ENCODE measurements around the gene PAQR3. TPM values are rescaled to one million over a fixed set of nuclear protein-coding genes. Genes with fewer than 3 reads are reported as not detected.
"Not testable (repeated sequence)": the region's sequence is repeated elsewhere in the genome, so short reads cannot be mapped to it uniquely, and the experiment has no call there.

Gene PAQR3
- total and polyA plus RNA-seq, 2 of the 8 experiments (the other 6 are each of a cell fraction or from before 2014, with no cell fraction given): 28.9 to 35.2 TPM

- TF ChIP-seq POLR2AphosphoS5 (IDR thresholded peaks at IDR 0.05; ENCODE audit: low read depth, low read length) (no peak), TCF12 (IDR thresholded peaks at IDR 0.05; ENCODE audit: low read depth, low read length) (no peak), TAF7 (optimal IDR thresholded peaks at IDR 0.05; ENCODE audit: borderline replicate concordance, low read depth, low read length) (no peak), ASH2L (IDR thresholded peaks at IDR 0.05; ENCODE audit: low read length) (no peak)
Measured at GRCh38 chr4:78910612-78911011, 28.6 kb downstream of the PAQR3 start (continued).

- H3K27ac ChIP-seq (ENCODE audit: low read depth, low read length); H3K18ac ChIP-seq (ENCODE audit: extremely low read depth, low read length); FAIRE-seq; H3K27me3 ChIP-seq (replicated peaks in 1 of 4; ENCODE audit: control insufficient read depth in 3 of 4, extremely low read depth in 1 of 4, insufficient read depth in 3 of 4, low read length in 3 of 4); H3K23me2 ChIP-seq (ENCODE audit: low read depth, low read length); H4K20me1 ChIP-seq (replicated peaks in 1 of 2; ENCODE audit: control insufficient read depth in 1 of 2, insufficient read depth in 2 of 2, low read length in 2 of 2); H2BK20ac ChIP-seq (ENCODE audit: low read length); H3K14ac ChIP-seq (ENCODE audit: insufficient read length); H3K23ac ChIP-seq (ENCODE audit: insufficient read length); H3K4me2 ChIP-seq (ENCODE audit: insufficient read depth in 1 of 2, low read depth in 2 of 2, low read length in 2 of 2); H4K5ac ChIP-seq (ENCODE audit: insufficient read length, low read depth, low read length); H2BK5ac ChIP-seq (ENCODE audit: low read depth, low read length); H3K79me1 ChIP-seq (ENCODE audit: low read depth, low read length); DNase-seq (ENCODE audit: low read depth in 1 of 2, low spot score in 2 of 2); H2BK120ac ChIP-seq (replicated peaks; ENCODE audit: low read depth, low read length); H2AFZ ChIP-seq (ENCODE audit: low read length); H4K91ac ChIP-seq (replicated peaks; ENCODE audit: insufficient read length, low read length); H2AK5ac ChIP-seq (ENCODE audit: low read depth, low read length); H3K56ac ChIP-seq (replicated peaks; ENCODE audit: insufficient read length, low read depth, low read length); H3K4me3 ChIP-seq (ENCODE audit: extremely low read depth in 1 of 4, insufficient read depth in 2 of 4, low read depth in 3 of 4, low read length in 4 of 4); CTCF ChIA-PET (ENCODE audit: partially characterized antibody); H2BK12ac ChIP-seq (ENCODE audit: low read depth, low read length); H4K8ac ChIP-seq (ENCODE audit: extremely low read depth, insufficient read depth, low read length); H3K79me2 ChIP-seq (ENCODE audit: control insufficient read depth in 1 of 2, insufficient read depth in 2 of 2, low read length in 2 of 2); H3K36me3 ChIP-seq (ENCODE audit: control insufficient read depth in 2 of 4, insufficient read depth in 4 of 4, low read length in 3 of 4); H2BK15ac ChIP-seq (ENCODE audit: low read length); H3K4me1 ChIP-seq (replicated peaks in 1 of 4; ENCODE audit: control insufficient read depth in 3 of 4, insufficient read depth in 4 of 4, low read length in 3 of 4); H3K4ac ChIP-seq (replicated peaks; ENCODE audit: insufficient read length, low read depth, low read length); H3K9me3 ChIP-seq (ENCODE audit: insufficient read depth in 2 of 2, low read depth in 1 of 2, low read length in 1 of 2); POLR2A ChIA-PET (ENCODE audit: partially characterized antibody); H3K9ac ChIP-seq (replicated peaks in 1 of 4; ENCODE audit: extremely low read depth in 1 of 4, low read depth in 3 of 4, low read length in 3 of 4): not testable (repeated sequence)
- WGBS, 2 experiments (ENCODE audit: extremely low coverage in 1 of 2, insufficient coverage in 1 of 2, insufficient read length in 1 of 2, insufficient replicate concordance in 2 of 2, low coverage in 1 of 2, low lambda C conversion rate in 2 of 2, missing lambda C conversion rate in 1 of 2): 92% methylated on average over 6 of the region's 6 CpGs; no CpG with 5 or more reads in 1 of the 2 experiments
Measured at GRCh38 chr4:78908974-78909373, 30.3 kb downstream of the PAQR3 start.

All from H1 (cell line).